Measurements from ENCODE around the gene BLOC1S3. TPM values are rescaled to one million over a fixed set of nuclear protein-coding genes. Genes with fewer than 3 reads are reported as not detected.

BLOC1S3 gene
- polyA plus RNA-seq, 3 donors from 2014 or later = 2.9 to 22.4 (median 8.5) TPM

DNA sequence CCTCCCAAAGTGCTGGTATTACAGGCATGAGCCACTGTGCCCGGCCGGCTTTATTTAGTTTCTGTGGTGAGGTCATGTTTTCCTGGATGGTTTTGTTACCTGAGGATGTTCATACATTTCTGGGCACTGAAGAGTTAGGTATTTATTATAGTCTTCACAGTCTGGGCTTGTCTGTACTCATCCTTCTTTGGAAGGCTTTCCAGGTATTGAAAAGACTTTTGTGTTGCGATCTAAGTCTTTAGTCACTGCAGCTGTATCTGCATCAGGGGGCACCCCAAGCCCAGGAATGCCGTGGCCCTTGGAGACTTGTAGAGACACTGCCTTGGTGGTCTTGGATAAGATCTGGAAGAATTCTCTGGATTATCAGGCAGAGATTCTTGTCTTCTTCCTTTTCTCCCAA, 12.8 kb downstream of the BLOC1S3 start:
- Mint-ChIP-seq H3K9me3 (no peaks in the 10 kb centered on the region), H3K4me3 (no peak overlapping the region), H3K4me1 (peaks cover 0 to 3% of the 10 kb centered on the region in 2 donors), H3K27ac (peak overlapping the region in 1 of 6 donors; percentile 49), H3K27me3 (ENCODE audit: low read depth in 3 of 3) (peaks cover 0 to 3% (median 0%) of the 10 kb centered on the region in 3 donors), H3K36me3 (peaks cover 0 to 4% (median 0%) of the 10 kb centered on the region in 3 donors)
- DNase-seq = no peak

DNA sequence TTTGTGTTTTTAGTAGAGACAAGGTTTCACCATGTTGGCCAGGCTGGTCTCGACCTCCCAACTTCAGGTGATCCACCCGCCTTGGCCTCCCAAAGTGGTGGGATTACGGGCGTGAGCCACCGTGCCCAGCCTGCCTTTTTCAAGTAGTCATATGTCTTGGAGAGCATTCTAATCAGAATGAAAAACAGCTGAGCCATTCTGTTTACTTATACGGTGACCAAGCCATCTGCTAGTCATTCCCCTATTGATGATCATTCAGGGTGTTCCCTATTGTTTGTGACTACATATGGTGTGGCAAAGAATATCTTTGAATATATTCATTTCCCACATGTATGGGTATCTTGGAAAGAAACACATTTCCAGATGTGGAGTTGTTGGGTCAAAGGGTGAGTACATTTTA, 17.2 kb downstream of the BLOC1S3 start:
- Mint-ChIP-seq H3K27ac (no peak overlapping the region), H3K36me3 (peaks cover 0 to 4% (median 0%) of the 10 kb centered on the region in 3 donors)

DNA sequence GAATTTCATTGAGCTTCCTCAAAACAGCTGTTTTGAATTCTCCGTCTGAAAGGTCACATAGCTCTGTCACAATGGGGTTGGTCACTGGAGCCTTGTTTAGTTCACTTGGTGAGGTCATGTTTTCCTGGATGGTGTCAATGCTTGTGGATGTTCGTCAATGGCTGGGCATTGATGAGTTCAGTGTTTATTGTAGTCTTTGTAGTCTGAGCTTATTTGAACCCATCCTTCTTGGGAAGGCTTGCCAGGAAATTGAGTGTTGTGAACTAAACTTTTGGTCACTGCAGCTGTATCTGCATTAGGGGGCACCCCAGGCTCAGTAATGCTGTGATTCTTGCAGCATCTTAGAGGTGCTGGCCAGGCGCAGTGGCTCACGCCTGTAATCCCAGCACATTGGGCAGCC, 22.0 kb downstream of the BLOC1S3 start:
- no peaks in the 10 kb centered on the region for H3K4me1 Mint-ChIP-seq
- no peak for DNase-seq
- peak overlapping the region in 1 of 6 donors; percentile 22 for H3K27ac Mint-ChIP-seq
- H3K9me3 Mint-ChIP-seq = no peaks in the 10 kb centered on the region
- H3K27me3 Mint-ChIP-seq (ENCODE audit: low read depth in 3 of 3) = no peaks in the 10 kb centered on the region
- no peak overlapping the region for H3K4me3 Mint-ChIP-seq
- H3K36me3 Mint-ChIP-seq = no peaks in the 10 kb centered on the region

More for the DNA sequence above, 17.2 kb downstream of the BLOC1S3 start:
- no peak for DNase-seq
- no peaks in the 10 kb centered on the region for H3K4me1 Mint-ChIP-seq
- no peaks in the 10 kb centered on the region for H3K27me3 Mint-ChIP-seq (ENCODE audit: low read depth in 3 of 3)
- H3K9me3 Mint-ChIP-seq = no peaks in the 10 kb centered on the region
- no peak overlapping the region for H3K4me3 Mint-ChIP-seq

DNA sequence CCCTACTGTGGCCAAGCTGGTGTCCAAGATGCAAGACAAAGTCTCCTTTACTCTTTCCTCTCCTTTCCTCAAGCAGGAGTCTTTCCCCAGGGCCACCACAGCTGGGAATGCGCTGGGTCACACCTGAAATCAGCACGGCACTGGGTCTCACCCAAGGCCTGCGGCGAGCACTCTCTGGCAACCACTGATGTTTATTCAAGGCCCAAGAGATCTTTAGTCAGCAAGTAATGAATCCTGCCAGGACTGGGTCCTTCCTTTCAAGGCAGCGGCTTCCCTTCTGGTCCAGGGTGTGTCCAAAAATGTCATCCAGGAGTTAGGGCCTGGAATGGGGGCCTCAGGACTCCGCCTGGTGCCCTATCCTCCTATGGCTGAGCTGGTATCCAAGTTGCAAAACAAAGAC, 24.1 kb downstream of the BLOC1S3 start:
- no peak overlapping the region for H3K27ac Mint-ChIP-seq
- no peak for DNase-seq
- H3K27me3 Mint-ChIP-seq (ENCODE audit: low read depth in 3 of 3) = peaks cover 0 to 2% (median 0%) of the 10 kb centered on the region in 3 donors
- H3K36me3 Mint-ChIP-seq = no peaks in the 10 kb centered on the region
- no peak overlapping the region for H3K4me3 Mint-ChIP-seq
- no peaks in the 10 kb centered on the region for H3K4me1 Mint-ChIP-seq
- no peaks in the 10 kb centered on the region for H3K9me3 Mint-ChIP-seq

DNA sequence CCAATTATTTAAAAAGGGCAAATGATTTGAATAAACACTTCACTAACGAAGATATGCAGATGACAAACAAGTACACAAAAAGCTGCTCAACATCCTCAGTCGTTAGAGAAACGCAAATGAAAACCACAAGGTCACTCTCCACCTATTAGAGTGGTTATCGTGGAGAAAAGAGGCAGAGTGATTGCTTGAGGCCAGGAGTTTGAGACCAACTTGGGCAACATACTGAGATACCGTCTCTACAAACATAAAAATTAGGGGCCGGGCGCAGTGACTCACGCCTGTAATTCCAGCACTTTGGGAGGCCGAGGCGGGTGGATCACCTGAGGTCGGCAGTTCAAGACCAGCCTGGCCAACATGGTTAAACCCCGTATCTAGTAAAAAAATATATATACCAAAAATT, 27.2 kb downstream of the BLOC1S3 start:
- Mint-ChIP-seq H3K4me3 (no peak overlapping the region), H3K27me3 (ENCODE audit: low read depth in 3 of 3) (peaks cover 0 to 2% (median 0%) of the 10 kb centered on the region in 3 donors), H3K36me3 (peaks cover 0 to 4% (median 0%) of the 10 kb centered on the region in 3 donors), H3K27ac (no peak overlapping the region), H3K9me3 (no peaks in the 10 kb centered on the region), H3K4me1 (peaks cover 4 to 6% of the 10 kb centered on the region in 2 donors)
- DNase-seq = no peak

DNA sequence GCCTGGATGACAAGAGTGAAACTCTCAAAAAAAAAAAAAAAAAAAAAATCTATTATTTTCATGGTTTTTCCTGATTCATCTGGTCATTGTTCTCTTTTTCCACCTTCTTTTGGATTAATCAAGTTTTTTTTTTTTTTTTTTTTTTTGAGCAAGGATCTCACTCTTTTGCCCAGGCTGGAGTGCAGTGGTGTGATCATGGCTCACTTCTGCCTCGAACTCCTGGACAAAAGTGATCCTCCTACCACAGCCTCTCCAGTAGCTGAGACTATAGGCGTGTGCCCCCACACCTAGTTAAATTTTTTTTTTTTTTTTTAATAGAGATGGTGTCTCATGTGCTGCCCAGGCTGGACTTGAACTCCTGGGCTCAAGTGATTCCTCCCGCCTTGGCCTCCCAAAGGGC, 27.7 kb downstream of the BLOC1S3 start:
- H3K27ac Mint-ChIP-seq = no peak overlapping the region
- H3K27me3 Mint-ChIP-seq (ENCODE audit: low read depth in 3 of 3) = peaks cover 0 to 2% (median 0%) of the 10 kb centered on the region in 3 donors
- H3K4me3 Mint-ChIP-seq = no peak overlapping the region
- no peak for DNase-seq
- H3K4me1 Mint-ChIP-seq = peaks cover 4 to 6% of the 10 kb centered on the region in 2 donors
- peaks cover 0 to 4% (median 0%) of the 10 kb centered on the region in 3 donors for H3K36me3 Mint-ChIP-seq
- H3K9me3 Mint-ChIP-seq = no peaks in the 10 kb centered on the region

DNA sequence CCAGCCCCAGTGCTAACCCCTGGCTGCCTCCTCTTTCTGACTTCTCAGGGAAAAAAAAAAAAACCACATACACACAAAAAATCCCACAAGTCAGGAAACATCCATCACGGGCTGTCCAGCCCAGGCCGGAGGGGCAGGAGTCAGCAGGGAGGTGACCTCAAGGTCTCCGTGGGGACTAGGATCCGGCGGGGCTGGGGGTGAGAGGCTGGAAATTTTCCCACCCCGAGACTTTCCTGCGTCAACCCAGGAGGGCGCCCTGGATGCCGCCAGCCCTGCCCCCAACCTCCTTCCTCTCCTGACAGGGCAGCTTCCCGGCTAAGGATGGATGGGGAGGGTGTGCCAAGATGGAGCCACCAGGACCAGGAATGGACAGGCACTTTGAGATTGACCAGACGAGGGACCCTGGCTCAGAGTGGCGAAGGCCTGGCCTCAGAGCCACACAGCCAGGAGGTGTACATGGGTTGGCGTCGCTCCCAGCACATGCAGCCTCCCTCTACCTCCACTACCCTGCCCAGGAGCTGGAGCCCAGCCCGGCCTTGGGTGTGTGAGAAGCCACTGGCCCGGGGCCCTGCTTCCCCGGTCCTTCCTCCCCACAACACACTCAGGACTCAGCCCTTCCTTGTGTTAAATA, 33.3 kb downstream of the BLOC1S3 start:
- Mint-ChIP-seq H3K27me3 (ENCODE audit: low read depth in 3 of 3) (peaks cover 1 to 8% (median 3%) of the 10 kb centered on the region in 3 donors), H3K36me3 (peaks cover 0 to 4% (median 0%) of the 10 kb centered on the region in 3 donors), H3K9me3 (no peaks in the 10 kb centered on the region), H3K4me3 (no peak overlapping the region), H3K4me1 (peaks cover 10 to 13% of the 10 kb centered on the region in 2 donors), H3K27ac (no peak overlapping the region)
- no peak for DNase-seq

DNA sequence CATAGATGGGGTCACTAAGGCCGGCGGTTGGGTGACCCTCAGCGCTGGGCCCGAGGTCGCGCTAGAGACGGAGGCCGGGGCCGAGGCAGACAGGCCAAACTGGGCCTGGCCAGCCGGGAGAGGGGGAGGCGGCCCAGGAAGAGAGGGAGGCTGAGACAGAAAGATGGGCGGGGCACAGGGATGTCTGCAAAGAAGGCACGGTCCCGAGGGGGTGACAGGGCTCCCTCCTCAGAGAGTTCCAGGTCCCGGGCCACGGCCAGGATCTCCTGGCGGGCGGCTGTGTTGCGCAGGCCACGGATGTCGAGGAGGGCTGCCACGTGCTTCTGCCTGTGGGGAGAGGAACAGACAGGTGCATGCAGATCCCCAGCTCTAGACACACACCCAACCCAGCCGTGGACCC, 34.4 kb downstream of the BLOC1S3 start:
- peaks cover 1 to 10% (median 6%) of the 10 kb centered on the region in 3 donors for H3K27me3 Mint-ChIP-seq (ENCODE audit: low read depth in 3 of 3)

DNA sequence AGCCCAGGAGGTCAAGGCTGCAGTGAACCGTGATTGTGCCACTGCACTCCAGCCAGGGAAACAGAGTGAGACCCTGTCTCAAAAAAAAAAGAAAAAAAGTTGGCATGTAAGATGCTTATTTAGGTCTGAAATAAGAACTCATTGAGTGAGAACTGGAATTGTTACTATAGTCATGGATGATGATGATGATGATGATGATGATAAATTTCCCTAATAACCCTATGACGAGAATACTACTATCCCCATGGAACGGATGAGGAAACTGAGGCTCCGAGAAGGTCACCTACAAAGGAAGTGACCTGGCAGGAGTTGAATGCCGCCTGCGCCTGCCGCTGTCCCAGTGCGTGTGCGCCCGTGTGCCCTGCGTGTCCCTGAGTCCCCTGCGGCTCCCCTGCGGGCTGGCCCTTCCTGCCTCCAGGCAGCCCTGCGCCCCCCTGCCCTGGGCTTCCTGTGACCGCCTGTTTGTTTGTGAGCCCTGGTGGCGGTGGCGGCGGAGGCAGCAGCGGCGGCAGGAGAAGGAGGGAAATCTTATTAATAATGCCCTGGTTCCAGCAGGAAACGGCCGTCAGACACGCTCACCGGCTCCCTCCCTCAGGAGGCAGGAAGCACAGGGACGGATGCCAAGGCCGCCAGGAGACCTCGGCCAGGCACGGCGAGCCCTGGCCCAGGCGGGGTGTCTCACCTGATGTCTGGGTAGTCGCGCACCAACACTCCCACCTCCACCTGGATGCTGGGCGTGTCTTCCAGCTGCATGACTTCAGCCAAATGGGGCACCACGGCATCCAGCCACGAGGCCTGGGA, 37.0 kb downstream of the BLOC1S3 start:
- H3K27ac Mint-ChIP-seq = no peak overlapping the region
- peak overlapping the region in 2 of 5 donors; percentile 50 to 68 for H3K4me3 Mint-ChIP-seq
- no peak for DNase-seq
- peaks cover 7 to 12% (median 9%) of the 10 kb centered on the region in 3 donors for H3K27me3 Mint-ChIP-seq (ENCODE audit: low read depth in 3 of 3)
- peaks cover 7 to 10% of the 10 kb centered on the region in 2 donors for H3K4me1 Mint-ChIP-seq
- H3K36me3 Mint-ChIP-seq = no peaks in the 10 kb centered on the region
- H3K9me3 Mint-ChIP-seq = no peaks in the 10 kb centered on the region

More for the DNA sequence above, 34.4 kb downstream of the BLOC1S3 start:
- Mint-ChIP-seq H3K36me3 (peaks cover 0 to 4% (median 0%) of the 10 kb centered on the region in 3 donors), H3K4me1 (peaks cover 11 to 13% of the 10 kb centered on the region in 2 donors), H3K4me3 (no peak overlapping the region), H3K27ac (no peak overlapping the region), H3K9me3 (no peaks in the 10 kb centered on the region)
- DNase-seq = no peak

DNA sequence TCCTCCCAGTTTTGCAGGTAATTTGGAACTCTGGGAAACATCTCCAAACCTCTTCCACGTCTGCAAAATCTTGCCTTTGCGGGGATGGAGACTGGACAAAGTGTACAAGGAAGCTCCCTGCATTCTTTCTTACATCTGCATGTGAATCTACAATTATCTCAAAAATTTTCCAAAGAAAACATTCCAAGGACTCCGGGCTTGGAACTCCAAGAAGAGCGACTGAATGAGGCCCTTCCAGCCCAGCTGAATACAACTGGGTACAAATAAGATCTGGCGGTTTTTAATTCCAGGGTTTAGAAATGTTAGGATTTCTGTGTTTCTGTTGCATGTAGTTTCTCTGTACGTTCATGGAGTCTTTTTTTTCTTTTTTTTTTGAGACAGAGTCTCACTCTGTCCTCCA, 38.1 kb downstream of the BLOC1S3 start:
- Mint-ChIP-seq H3K27ac (no peak overlapping the region), H3K36me3 (no peaks in the 10 kb centered on the region), H3K4me1 (peaks cover 7 to 10% of the 10 kb centered on the region in 2 donors), H3K9me3 (no peaks in the 10 kb centered on the region), H3K4me3 (no peak overlapping the region), H3K27me3 (ENCODE audit: low read depth in 3 of 3) (peaks cover 7 to 12% (median 9%) of the 10 kb centered on the region in 3 donors)
- no peak for DNase-seq

DNA sequence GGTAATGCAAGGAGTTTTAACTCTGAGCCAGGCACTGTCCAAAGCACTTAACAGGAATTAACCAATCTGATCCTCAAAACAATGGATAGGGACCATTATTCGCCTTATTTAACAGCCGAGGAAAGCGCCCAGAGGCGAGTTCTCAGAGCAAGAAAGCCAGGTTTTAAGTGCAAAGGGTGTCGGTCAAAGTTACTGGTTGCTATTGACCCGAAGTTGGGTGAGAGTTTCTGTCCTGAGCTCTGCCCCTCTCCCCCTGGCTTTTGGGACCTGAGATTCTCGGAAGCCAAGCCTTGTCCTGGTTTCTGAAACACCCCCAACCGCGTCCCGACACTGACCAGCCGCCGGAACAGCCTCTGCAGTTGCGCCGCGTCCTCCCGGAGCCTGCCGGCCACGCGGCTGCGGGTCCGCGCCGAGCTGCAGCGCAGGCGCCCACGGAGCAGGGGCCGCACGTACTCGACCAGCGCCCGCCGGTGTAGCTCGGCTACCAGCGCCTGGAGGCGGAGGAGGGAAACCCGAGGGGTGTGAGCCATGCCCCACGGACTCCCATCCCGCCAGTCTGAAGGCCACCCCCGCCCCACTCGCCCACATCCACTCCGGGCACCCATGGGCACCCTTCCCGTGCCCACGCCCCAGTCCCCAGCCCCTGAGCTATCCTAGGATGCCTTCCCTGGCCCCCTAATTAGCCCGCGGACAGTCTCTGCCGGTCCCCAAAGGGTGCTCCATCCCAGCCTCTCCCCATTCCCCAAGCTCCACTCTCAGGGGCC, 38.8 kb downstream of the BLOC1S3 start:
- no peak for DNase-seq
- H3K27me3 Mint-ChIP-seq (ENCODE audit: low read depth in 3 of 3) = peaks cover 7 to 12% (median 11%) of the 10 kb centered on the region in 3 donors
- no peak overlapping the region for H3K27ac Mint-ChIP-seq
- no peaks in the 10 kb centered on the region for H3K36me3 Mint-ChIP-seq
- peak overlapping the region in 1 of 5 donors; percentile 17 for H3K4me3 Mint-ChIP-seq
- H3K9me3 Mint-ChIP-seq = no peaks in the 10 kb centered on the region
- H3K4me1 Mint-ChIP-seq = peaks cover 7 to 10% of the 10 kb centered on the region in 2 donors

DNA sequence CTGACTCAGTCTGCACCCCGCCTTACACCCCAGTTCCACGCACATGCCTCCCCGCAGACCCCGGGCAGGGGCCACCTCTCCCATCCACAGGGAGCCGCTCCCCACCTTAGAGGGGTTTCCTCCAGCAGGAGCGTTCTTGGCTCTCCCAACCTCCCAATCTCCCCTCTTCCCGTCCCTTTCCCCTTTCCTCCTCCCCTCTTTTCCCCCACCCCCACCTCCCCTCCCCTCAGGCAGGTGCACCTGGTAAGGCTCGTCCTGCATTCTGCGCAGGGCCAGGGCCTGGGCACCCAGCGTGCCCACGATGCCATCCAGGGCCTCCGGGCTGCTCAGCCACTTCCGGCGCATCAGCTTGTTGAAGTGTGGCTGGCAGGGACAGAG, 39.4 kb downstream of the BLOC1S3 start:
- Mint-ChIP-seq H3K36me3 (no peaks in the 10 kb centered on the region), H3K4me1 (peaks cover 7 to 10% of the 10 kb centered on the region in 2 donors), H3K4me3 (no peak overlapping the region), H3K9me3 (no peaks in the 10 kb centered on the region), H3K27ac (no peak overlapping the region), H3K27me3 (ENCODE audit: low read depth in 3 of 3) (peaks cover 7 to 16% (median 12%) of the 10 kb centered on the region in 3 donors)
- DNase-seq = no peak

DNA sequence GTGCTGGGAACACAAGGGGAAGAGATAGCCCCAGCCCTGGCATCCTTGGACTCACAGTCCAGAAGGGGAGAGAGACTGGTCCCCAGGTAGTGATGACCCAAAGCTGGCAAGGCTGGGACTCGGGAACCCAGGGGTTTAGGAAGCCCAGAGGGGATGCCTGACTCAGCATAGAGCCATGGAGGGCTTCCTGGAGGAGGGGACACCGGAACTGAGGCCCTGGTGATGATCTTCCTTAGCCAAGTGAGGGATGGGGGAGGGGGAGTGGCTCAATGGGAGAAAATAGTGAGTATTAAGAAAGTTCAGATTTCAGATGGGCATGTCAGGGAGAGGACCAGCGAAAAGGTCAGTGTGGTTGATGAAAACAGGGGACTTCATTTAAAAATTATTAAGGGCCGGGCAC, 39.8 kb downstream of the BLOC1S3 start:
- no peak for DNase-seq
- Mint-ChIP-seq H3K27me3 (ENCODE audit: low read depth in 3 of 3) (peaks cover 6 to 18% (median 12%) of the 10 kb centered on the region in 3 donors), H3K9me3 (no peaks in the 10 kb centered on the region), H3K4me1 (peaks cover 7 to 10% of the 10 kb centered on the region in 2 donors), H3K36me3 (no peaks in the 10 kb centered on the region), H3K4me3 (no peak overlapping the region), H3K27ac (no peak overlapping the region)

Data from immature natural killer cell (primary cell).